ENCODE measurements around the gene SLIT3. TPM values are rescaled to one million over a fixed set of nuclear protein-coding genes. Genes with fewer than 3 reads are reported as not detected.

The SLIT3 gene
- total and polyA plus RNA-seq, 8 donors = 1.2 to 24.5 (median 8.6) TPM

GRCh38 chr5:168860503-168860902 is 440.4 kb downstream of the SLIT3 start:
- Histone ChIP-seq H3K27me3 (no peaks in the 10 kb centered on the region), H3K27ac (no peak overlapping the region), H3K4me3 (no peak overlapping the region), H3K36me3 (no peaks in the 10 kb centered on the region), H3K4me1 (no peaks in the 10 kb centered on the region), H3K9me3 (no peaks in the 10 kb centered on the region)
- DNase-seq = no peak
- intact Hi-C loops (cut with DNase I; ENCODE audit: low total_unique reads) = no loop called here
- no peak for TF ChIP-seq POLR2A (IDR thresholded peaks at IDR 0.05)
- TF ChIP-seq EP300 (IDR thresholded peaks at IDR 0.05) = no peak
- no peak for TF ChIP-seq POLR2AphosphoS5 (IDR thresholded peaks at IDR 0.05)
- TF ChIP-seq CTCF (IDR thresholded peaks at IDR 0.05) = no peak
- 89 to 100% (median 95%) methylated on average over 1 of the region's 1 CpG for WGBS, 5 donors

- WGBS, 5 donors = 49 to 70% (median 61%) methylated on average over 1 of the region's 1 CpG
- Histone ChIP-seq H3K27ac (no peak overlapping the region), H3K9me3 (no peaks in the 10 kb centered on the region), H3K4me3 (no peak overlapping the region), H3K36me3 (no peaks in the 10 kb centered on the region), H3K27me3 (no peaks in the 10 kb centered on the region), H3K4me1 (no peaks in the 10 kb centered on the region)
- no peak for DNase-seq
- intact Hi-C loops (cut with DNase I; ENCODE audit: low total_unique reads) = no loop called here
- TF ChIP-seq POLR2AphosphoS5 (IDR thresholded peaks at IDR 0.05) (no peak), EP300 (IDR thresholded peaks at IDR 0.05) (no peak), CTCF (IDR thresholded peaks at IDR 0.05) (no peak)
Measured at GRCh38 chr5:168860081-168860480, 440.9 kb downstream of the SLIT3 start.

DNA sequence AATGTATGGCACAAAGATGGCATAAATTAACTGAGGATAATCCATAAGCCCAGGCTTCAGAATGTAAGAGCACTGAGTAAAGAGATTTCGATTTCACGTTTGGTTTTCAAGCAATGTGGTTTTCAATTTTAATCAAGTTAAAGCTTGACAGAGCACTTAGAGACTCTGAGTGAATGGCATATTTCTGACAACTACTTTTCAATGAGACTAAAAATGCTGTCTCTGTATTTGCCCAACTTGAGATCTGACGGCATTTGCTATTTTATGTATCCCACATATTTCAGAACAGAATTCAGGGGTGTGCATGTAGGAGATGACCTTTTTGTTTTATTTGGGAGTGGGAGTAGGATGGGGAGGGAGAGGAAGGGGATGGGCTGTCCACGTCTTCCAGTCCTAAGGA is 441.5 kb downstream of the SLIT3 start:
- 81 to 92% (median 84%) methylated on average over 4 of the region's 4 CpGs for WGBS, 5 donors
- Histone ChIP-seq H3K9me3 (no peaks in the 10 kb centered on the region), H3K36me3 (no peaks in the 10 kb centered on the region), H3K27ac (no peak overlapping the region), H3K4me1 (no peaks in the 10 kb centered on the region), H3K27me3 (no peaks in the 10 kb centered on the region), H3K4me3 (no peak overlapping the region)
- no peak for TF ChIP-seq POLR2A (IDR thresholded peaks at IDR 0.05)
- DNase-seq = no peak
- intact Hi-C loops (cut with DNase I; ENCODE audit: low total_unique reads) = no loop called here

- no peak overlapping the region for H3K4me3 ChIP-seq
- H3K27me3 ChIP-seq = no peaks in the 10 kb centered on the region
- H3K27ac ChIP-seq = no peak overlapping the region
- WGBS, 5 donors = 73 to 81% (median 78%) methylated on average over 6 of the region's 6 CpGs
- no peaks in the 10 kb centered on the region for H3K9me3 ChIP-seq
- intact Hi-C loops (cut with DNase I; ENCODE audit: low total_unique reads) = no loop called here
- H3K36me3 ChIP-seq = no peaks in the 10 kb centered on the region
- H3K4me1 ChIP-seq = no peaks in the 10 kb centered on the region
- TF ChIP-seq POLR2AphosphoS5 (IDR thresholded peaks at IDR 0.05) = no peak
- no peak for TF ChIP-seq CTCF (IDR thresholded peaks at IDR 0.05)
- no peak for TF ChIP-seq POLR2A (IDR thresholded peaks at IDR 0.05)
- no peak for TF ChIP-seq EP300 (IDR thresholded peaks at IDR 0.05)
- no peak for DNase-seq
Measured at GRCh38 chr5:168858994-168859393, 441.9 kb downstream of the SLIT3 start.

DNA sequence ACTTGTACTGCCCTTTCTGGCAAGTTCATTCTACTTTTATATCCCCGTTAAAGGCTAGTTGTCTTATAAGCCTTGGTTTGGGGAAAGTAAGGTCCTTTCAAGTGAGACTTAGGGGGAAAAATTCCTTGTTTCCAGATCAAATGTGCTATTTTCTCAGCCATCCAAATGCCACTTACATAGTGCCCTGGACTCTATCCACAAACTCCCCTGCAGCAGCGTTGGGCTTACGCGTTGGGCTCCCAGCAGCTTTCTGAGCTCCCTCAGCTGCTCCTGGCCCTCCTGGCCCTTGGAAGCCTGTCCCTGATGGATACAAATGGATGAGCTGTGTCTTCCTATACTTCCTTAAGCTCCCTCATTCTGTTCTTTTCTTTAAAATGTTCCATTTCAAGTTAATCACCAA is 442.6 kb downstream of the SLIT3 start:
- TF ChIP-seq CTCF (IDR thresholded peaks at IDR 0.05) (no peak), POLR2AphosphoS5 (IDR thresholded peaks at IDR 0.05) (no peak), POLR2A (IDR thresholded peaks at IDR 0.05) (no peak), EP300 (IDR thresholded peaks at IDR 0.05) (no peak)
- Histone ChIP-seq H3K9me3 (no peaks in the 10 kb centered on the region), H3K4me3 (no peak overlapping the region), H3K27ac (no peak overlapping the region), H3K36me3 (no peaks in the 10 kb centered on the region), H3K27me3 (no peaks in the 10 kb centered on the region), H3K4me1 (no peaks in the 10 kb centered on the region)
- intact Hi-C loops (cut with DNase I; ENCODE audit: low total_unique reads) = no loop called here
- no peak for DNase-seq
- 85 to 95% (median 88%) methylated on average over 4 of the region's 4 CpGs for WGBS, 5 donors

Measured in stomach (tissue), 9 donors.